ENCODE measurements around the gene GTF2H2. TPM values are rescaled to one million over a fixed set of nuclear protein-coding genes. Genes with fewer than 3 reads are reported as not detected.
"Not testable (repeated sequence)": the region's sequence is repeated elsewhere in the genome, so short reads cannot be mapped to it uniquely, and the experiment has no call there.

GTF2H2 gene
- polyA plus RNA-seq, 2 of the 4 experiments (the other 2 are of a cell fraction) = 18.8 to 19.6 TPM

DNA sequence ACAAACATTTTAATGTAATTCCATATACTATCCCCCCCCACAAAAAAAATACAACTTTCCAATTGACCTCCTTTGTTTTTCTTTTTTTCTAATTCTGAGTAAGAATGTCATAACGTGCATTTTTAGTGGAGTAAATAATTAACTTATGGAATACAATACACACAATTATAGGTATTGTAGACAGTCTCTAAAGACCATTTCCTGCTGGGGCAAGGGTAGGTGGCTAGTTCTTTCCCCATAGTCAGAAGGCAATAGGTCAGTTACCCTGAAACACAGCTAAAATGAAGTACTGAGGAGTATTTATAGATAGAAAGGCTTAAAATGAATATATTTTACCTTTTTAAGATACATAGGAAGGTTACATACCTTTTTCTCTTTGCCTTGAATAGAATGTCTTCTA lies 6.2 kb downstream of the GTF2H2 start:
- FAIRE-seq; DNase-seq (ENCODE audit: low read depth in 1 of 2, low spot score in 1 of 2); H3K9me3 ChIP-seq; H3K4me2 ChIP-seq; H3K4me1 ChIP-seq; POLR2A ChIA-PET; H3K4me3 ChIP-seq; ATAC-seq; H3K27ac ChIP-seq; CTCF ChIA-PET: not testable (repeated sequence)
- no CpG with 5 or more reads among the region's 1 CpG for WGBS (ENCODE audit: missing lambda C conversion rate)

GRCh38 chr5:71059426-71059825 lies 8.1 kb downstream of the GTF2H2 start:
- H3K9me3 ChIP-seq; ATAC-seq; H3K4me1 ChIP-seq; H3K4me2 ChIP-seq; H3K4me3 ChIP-seq; FAIRE-seq; DNase-seq (ENCODE audit: low read depth in 1 of 2, low spot score in 1 of 2); H3K27ac ChIP-seq; CTCF ChIA-PET; POLR2A ChIA-PET: not testable (repeated sequence)
- no CpG with 5 or more reads among the region's 3 CpGs for WGBS (ENCODE audit: missing lambda C conversion rate)

GRCh38 chr5:71044808-71045207 lies 22.7 kb downstream of the GTF2H2 start:
- WGBS (ENCODE audit: missing lambda C conversion rate) = 83% methylated on average over 2 of the region's 2 CpGs
- DNase-seq (ENCODE audit: low read depth in 1 of 2, low spot score in 1 of 2); H3K27ac ChIP-seq; FAIRE-seq; ATAC-seq; H3K4me3 ChIP-seq; POLR2A ChIA-PET; CTCF ChIA-PET; H3K9me3 ChIP-seq; H3K4me2 ChIP-seq; H3K4me1 ChIP-seq: not testable (repeated sequence)

DNA sequence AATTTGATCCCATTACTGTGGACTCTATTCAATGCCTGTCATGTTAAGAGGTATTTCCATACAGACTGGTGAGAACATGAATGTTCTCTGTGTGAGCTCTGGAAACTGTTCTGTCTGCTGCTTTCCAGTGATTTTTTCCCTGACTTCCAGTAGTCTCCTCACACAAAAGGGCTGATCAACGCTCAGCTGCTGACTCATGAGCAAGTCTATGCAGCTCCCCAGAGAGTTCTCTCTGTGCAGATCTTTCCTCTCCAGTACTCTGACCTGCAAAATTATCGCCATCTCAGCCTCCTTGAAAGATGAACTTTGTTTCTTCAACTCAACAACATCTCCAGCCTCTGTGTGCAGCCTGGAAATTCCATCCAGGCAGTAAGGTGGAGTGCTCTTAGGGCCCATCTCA lies 23.3 kb downstream of the GTF2H2 start:
- H3K27ac ChIP-seq; H3K9me3 ChIP-seq; H3K4me3 ChIP-seq; H3K4me2 ChIP-seq; CTCF ChIA-PET; DNase-seq (ENCODE audit: low read depth in 1 of 2, low spot score in 1 of 2); FAIRE-seq; H3K4me1 ChIP-seq; POLR2A ChIA-PET; ATAC-seq: not testable (repeated sequence)
- no CpG with 5 or more reads among the region's 2 CpGs for WGBS (ENCODE audit: missing lambda C conversion rate)

GRCh38 chr5:71031046-71031776 lies 36.3 kb downstream of the GTF2H2 start:
- WGBS (ENCODE audit: missing lambda C conversion rate) = no CpG with 5 or more reads among the region's 7 CpGs
- FAIRE-seq; H3K4me3 ChIP-seq; H3K9me3 ChIP-seq; DNase-seq (ENCODE audit: low read depth in 1 of 2, low spot score in 1 of 2); CTCF ChIA-PET; H3K4me2 ChIP-seq; H3K27ac ChIP-seq; H3K4me1 ChIP-seq; ATAC-seq; POLR2A ChIA-PET: not testable (repeated sequence)

DNA sequence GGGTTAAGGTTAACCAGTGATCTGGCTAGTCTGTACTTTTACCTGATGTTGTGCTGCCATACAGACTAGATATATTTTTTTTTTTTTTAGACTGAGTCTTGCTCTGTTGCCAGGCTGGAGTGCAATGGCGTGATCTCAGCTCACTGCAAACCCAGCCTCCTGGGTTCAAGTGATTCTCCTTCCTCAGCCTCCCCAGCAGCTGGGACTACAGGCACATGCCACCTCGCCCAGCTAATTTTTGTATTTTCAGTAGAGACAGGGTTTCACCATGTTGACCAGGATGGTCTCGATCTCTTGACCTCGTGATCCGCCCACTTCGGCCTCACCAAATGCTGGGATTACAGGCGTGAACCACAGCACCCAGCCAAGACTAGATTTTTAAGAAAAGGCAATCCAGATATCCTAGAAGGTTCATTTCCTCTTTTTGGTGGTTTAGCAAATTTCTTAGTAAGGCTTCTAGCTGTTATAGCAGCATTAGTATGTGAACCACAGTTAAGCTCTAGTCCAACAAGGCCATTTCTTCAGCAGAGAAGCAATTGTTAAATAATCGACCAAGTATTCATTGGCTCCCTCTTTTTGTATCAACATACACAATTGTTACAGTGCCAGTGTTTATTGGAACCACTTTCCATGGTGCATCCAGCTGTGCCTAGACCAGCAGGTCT lies 42.1 kb downstream of the GTF2H2 start, which contains the start of gene NAIP:
TSS of gene NAIP (minus strand) at position 51 of the 665 bp plus-strand sequence. CDS start 12,424 bp downstream, outside the sequence.
- ATAC-seq; CTCF ChIA-PET; FAIRE-seq; H3K4me3 ChIP-seq; H3K4me1 ChIP-seq; H3K9me3 ChIP-seq; H3K27ac ChIP-seq; POLR2A ChIA-PET; DNase-seq (ENCODE audit: low read depth in 1 of 2, low spot score in 1 of 2); H3K4me2 ChIP-seq: not testable (repeated sequence)
- no CpG with 5 or more reads among the region's 8 CpGs for WGBS (ENCODE audit: missing lambda C conversion rate)

GRCh38 chr5:71020643-71021042 lies 46.8 kb downstream of the GTF2H2 start:
- H3K9me3 ChIP-seq; H3K4me2 ChIP-seq; H3K4me1 ChIP-seq; H3K4me3 ChIP-seq; H3K27ac ChIP-seq; ATAC-seq; FAIRE-seq; POLR2A ChIA-PET; CTCF ChIA-PET; DNase-seq (ENCODE audit: low read depth in 1 of 2, low spot score in 1 of 2): not testable (repeated sequence)
- WGBS (ENCODE audit: missing lambda C conversion rate) = no CpG with 5 or more reads among the region's 6 CpGs

GRCh38 chr5:71018376-71019005 lies 49.0 kb downstream of the GTF2H2 start:
- POLR2A ChIA-PET, ATAC-seq: not testable (repeated sequence)

More at GRCh38 chr5:71018376-71019005, 49.0 kb downstream of the GTF2H2 start:
- DNase-seq (ENCODE audit: low read depth in 1 of 2, low spot score in 1 of 2); H3K9me3 ChIP-seq; H3K4me1 ChIP-seq; H3K4me2 ChIP-seq; CTCF ChIA-PET; H3K4me3 ChIP-seq; H3K27ac ChIP-seq; FAIRE-seq: not testable (repeated sequence)
- no CpG with 5 or more reads among the region's 6 CpGs for WGBS (ENCODE audit: missing lambda C conversion rate)

Data from A549 (cell line).